ENCODE data around the gene ERICH6B.

- no peak for TF ChIP-seq CTCF (IDR thresholded peaks at IDR 0.05)
- TF ChIP-seq POLR2A (IDR thresholded peaks at IDR 0.05; ENCODE audit: low read depth) = no peak
Observed at GRCh38 chr13:45582408-45583076, 33.0 kb downstream of the ERICH6B start.

Data from esophagus muscularis mucosa (tissue), 3 donors.